22Rv1 (cell line): ENCODE measurements around the gene ZNF3.

Experiments used
- H3K27ac ChIP-seq: fragments of 450-650 bp; 2 replicates; pipeline ENCODE4 v1.5.1; 2017
- ZFX ChIP-seq: fragments of 450-650 bp; IDR thresholded peaks from 2 replicates; pipeline ENCODE4 v1.6.1; 2017; ENCODE audit warnings: antibody characterized with exemption, borderline replicate concordance
- TF ChIP-seq, protein P1 (sequence below): fragments of 450-650 bp; IDR thresholded peaks from 2 replicates; pipeline ENCODE4 v1.5.1; 2017; ENCODE audit warnings: mild to moderate bottlenecking

Gene ZNF3

DNA sequence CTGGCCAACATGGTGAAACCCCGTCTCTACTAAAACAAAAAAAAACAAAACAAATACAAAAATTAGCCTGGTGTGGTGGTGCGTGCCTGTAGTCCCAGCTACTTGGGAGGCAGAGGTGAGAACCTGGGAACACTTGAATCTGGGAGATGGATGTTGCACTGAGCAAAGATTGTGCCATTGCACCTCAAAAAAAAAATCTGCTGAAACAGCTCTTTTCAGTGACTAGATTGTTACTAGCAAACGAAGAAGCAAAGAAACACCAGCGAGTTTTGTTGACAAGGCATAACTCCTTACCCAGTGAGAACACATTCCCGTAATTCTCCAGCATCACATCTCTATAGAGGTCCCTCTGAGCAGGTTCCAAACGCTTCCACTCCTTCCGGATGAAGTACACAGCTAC lies 6.7 kb downstream of the ZNF3 start:
- H3K27ac ChIP-seq, result no peak overlapping the region
- TF ChIP-seq ZFX, result no peak
- TF ChIP-seq, protein P1, sequence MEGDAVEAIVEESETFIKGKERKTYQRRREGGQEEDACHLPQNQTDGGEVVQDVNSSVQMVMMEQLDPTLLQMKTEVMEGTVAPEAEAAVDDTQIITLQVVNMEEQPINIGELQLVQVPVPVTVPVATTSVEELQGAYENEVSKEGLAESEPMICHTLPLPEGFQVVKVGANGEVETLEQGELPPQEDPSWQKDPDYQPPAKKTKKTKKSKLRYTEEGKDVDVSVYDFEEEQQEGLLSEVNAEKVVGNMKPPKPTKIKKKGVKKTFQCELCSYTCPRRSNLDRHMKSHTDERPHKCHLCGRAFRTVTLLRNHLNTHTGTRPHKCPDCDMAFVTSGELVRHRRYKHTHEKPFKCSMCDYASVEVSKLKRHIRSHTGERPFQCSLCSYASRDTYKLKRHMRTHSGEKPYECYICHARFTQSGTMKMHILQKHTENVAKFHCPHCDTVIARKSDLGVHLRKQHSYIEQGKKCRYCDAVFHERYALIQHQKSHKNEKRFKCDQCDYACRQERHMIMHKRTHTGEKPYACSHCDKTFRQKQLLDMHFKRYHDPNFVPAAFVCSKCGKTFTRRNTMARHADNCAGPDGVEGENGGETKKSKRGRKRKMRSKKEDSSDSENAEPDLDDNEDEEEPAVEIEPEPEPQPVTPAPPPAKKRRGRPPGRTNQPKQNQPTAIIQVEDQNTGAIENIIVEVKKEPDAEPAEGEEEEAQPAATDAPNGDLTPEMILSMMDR, result no peak

DNA sequence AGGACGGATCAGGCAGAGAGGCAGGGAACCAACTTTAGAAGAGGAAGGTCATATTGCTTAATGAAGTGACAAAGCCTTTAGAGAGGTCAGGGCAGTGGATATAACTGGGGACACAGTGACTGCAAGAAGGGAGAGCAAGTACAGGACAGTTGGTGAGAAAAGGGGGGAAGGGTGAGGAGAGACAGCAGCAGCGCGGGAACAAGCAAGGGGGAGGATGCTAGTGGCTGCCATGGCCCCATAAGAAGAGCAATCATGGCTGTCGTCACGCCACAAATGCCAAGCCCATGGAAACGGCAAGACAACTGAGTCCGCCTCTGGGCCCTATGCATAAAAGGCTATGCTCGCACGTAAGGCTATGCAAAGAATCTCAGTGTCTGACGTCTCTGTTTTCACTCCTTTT lies 9.1 kb downstream of the ZNF3 start:
- no peak for TF ChIP-seq ZFX
- TF ChIP-seq, protein P1, result no peak
- H3K27ac ChIP-seq, result no peak overlapping the region

DNA sequence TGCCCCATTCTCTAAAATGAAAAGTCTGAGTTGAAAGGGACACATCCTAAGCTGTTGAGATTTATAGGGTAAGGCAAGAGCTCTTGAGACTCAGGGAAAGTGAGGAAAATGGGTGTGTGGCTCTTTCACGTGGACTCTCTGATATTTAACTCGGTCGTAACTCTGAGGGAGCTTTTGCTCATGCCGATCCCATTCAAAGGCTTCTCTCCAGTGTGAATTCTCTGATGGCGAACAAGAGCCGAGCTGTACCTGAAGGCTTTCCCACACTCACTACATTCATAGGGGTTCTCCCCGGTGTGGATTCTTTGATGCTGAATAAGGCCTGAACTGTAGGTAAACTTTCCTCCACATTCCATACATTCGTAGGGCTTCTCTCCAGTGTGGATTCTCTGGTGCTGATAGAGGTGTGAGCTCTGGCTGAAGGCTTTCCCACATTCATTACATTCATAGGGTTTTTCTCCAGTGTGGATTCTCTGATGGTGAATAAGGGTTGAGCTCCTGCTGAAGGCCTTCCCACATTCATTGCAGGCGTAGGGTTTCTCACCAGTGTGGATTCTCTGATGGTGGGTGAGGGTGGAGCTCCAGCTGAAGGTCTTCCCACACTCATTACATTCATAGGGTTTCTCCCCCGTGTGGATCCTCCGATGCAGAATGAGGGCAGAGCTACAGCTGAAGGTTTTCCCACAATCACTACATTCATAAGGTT lies 10.4 kb downstream of the ZNF3 start:
- no peak for TF ChIP-seq ZFX
- TF ChIP-seq, protein P1, result no peak
- no peak overlapping the region for H3K27ac ChIP-seq

DNA sequence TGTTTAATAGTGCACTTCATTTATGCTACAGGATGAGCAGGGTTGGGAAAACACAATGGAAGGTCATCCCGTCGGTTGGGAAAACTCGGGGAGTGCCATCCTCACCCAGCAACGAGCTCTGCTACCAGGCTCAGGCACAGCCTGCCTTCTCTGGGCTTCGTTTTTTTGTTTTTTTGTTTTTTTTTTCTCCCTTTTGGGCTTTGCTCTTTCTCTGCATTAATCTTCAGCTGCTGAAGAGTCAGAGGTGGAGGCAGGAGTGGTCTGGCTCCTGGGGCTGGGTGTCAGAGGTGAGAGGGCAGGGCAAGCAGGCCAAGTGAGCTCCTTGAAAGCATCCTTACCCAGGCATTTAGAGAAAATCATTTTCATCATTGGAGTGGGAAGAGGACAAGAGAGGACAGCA lies 11.5 kb downstream of the ZNF3 start:
- TF ChIP-seq, protein P1, result no peak
- no peak for TF ChIP-seq ZFX
- H3K27ac ChIP-seq, result no peak overlapping the region

DNA sequence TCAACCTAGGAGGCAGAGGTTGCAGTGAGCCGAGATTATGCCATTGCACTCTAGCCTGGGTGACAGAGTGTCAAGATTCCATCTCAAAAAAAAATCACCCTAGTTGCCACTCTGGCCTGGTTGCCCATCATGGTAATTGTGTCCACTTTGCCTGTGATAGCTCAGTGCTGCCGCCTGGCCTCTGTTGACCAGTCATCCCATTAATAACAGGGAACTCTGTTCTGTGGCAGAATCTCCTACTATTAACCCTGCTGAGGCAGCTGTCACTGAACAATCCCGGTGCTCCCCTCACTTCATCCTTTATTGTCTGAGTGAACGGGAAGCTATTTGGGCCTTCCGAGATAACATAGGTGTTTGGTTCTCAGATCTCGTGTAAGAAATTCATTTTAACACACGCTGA lies 14.6 kb downstream of the ZNF3 start:
- TF ChIP-seq, protein P1, result no peak
- no peak for TF ChIP-seq ZFX
- no peak overlapping the region for H3K27ac ChIP-seq

DNA sequence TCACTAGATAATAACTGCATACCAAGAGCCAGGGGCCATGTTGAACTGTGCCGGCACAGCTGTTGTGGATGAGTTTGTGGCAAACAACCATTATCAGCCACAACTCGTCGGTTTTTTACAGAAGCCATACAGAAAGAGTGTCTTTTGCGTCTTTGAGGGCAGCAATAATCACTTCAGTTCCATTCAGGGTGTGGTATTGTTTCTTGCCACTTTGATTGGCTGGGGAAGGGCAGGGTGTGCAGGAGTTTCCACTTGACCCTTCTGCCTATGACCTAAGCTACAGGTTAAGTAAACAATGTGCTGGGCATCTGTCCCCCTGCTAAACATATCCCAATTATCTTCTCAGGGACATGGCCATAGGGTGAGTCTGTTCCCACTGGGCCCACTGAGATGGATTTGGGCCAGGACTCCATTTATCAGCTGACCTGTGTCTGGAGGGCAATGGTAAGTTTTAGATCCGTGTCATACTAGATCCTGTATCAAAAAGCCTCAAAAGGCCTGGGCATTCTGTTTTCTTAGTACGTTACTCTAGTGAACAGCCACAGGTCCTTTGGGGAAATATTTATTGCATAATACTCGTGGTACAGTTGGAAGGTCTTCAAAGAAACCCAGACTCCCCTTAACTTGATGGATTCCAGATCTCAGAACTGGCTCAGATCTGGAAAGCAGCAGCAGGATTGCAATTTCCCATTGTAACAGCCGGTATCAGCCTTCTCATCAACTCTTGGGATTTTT lies 15.9 kb downstream of the ZNF3 start:
- no peak for TF ChIP-seq ZFX
- TF ChIP-seq, protein P1, result no peak
- no peak overlapping the region for H3K27ac ChIP-seq

- TF ChIP-seq ZFX, result no peak
- TF ChIP-seq, protein P1, result no peak
- H3K27ac ChIP-seq, result no peak overlapping the region
Observed at GRCh38 chr7:100064162-100064561, 17.4 kb downstream of the ZNF3 start.
